HG02571 (cell line): ENCODE measurements around the gene MAB21L4.

Experiments used
- ATAC-seq: cut with Tn5 transposase; IDR thresholded peaks from one replicate; pipeline ENCODE4 v1.9.1; 2021; ENCODE audit warnings: mild to moderate bottlenecking, moderate library complexity; ENCODE audit not compliant: unreplicated experiment

MAB21L4 gene

GRCh38 chr2:240898108-240898730 is 2.3 kb upstream of the MAB21L4 start:
- no peak for ATAC-seq

- no peak for ATAC-seq
These were observed 1.1 kb upstream of the MAB21L4 start for GRCh38 chr2:240896871-240897692.

- ATAC-seq = no peak
These were observed 438 bp upstream of the MAB21L4 start for GRCh38 chr2:240896394-240896793.

GRCh38 chr2:240894836-240895558 is 959 bp downstream of the MAB21L4 start:
- no peak for ATAC-seq

- ATAC-seq = no peak
These were observed 1.9 kb downstream of the MAB21L4 start for GRCh38 chr2:240894006-240894405.

- ATAC-seq = no peak
These were observed 2.6 kb downstream of the MAB21L4 start for GRCh38 chr2:240893363-240893844.

- ATAC-seq = no peak
These were observed 3.0 kb downstream of the MAB21L4 start for GRCh38 chr2:240892925-240893324.

GRCh38 chr2:240892356-240892755 is 3.6 kb downstream of the MAB21L4 start:
- ATAC-seq = no peak

- ATAC-seq = no peak
These were observed 4.2 kb downstream of the MAB21L4 start for GRCh38 chr2:240891492-240892340.

GRCh38 chr2:240890691-240891090 is 5.3 kb downstream of the MAB21L4 start:
- ATAC-seq = no peak

GRCh38 chr2:240889601-240890560 is 6.1 kb downstream of the MAB21L4 start:
- ATAC-seq = no peak

GRCh38 chr2:240888890-240889573 is 6.9 kb downstream of the MAB21L4 start:
- no peak for ATAC-seq

- ATAC-seq = no peak
These were observed 7.6 kb downstream of the MAB21L4 start for GRCh38 chr2:240888130-240888889.

- no peak for ATAC-seq
These were observed 8.3 kb downstream of the MAB21L4 start for GRCh38 chr2:240887631-240888030.

- no peak for ATAC-seq
These were observed 9.0 kb downstream of the MAB21L4 start for GRCh38 chr2:240886678-240887609.

GRCh38 chr2:240886023-240886565 is 9.9 kb downstream of the MAB21L4 start:
- no peak for ATAC-seq

- ATAC-seq = no peak
These were observed 10.4 kb downstream of the MAB21L4 start for GRCh38 chr2:240885566-240885965.
